Fibroblast of villous mesenchyme (primary cell): ENCODE measurements around the gene PDLIM5. TPM values are rescaled to one million over a fixed set of nuclear protein-coding genes. Genes with fewer than 3 reads are reported as not detected.

Experiments used
- DNase-seq: peaks from one replicate; pipeline ENCODE4 v3.0.0-alpha.2; 2010; ENCODE audit warnings: low read depth
- H3K4me3 ChIP-seq: 2 replicates; pipeline ENCODE4 v1.5.1; 2011; ENCODE audit warnings: low read depth, mild to moderate bottlenecking, low read length
- total RNA-seq: library from RNA; depleted of rRNA; stranded (reverse); fragments of >200 nt; gene quantifications from 2 replicates; pipeline ENCODE4 v1.2.3, GENCODE V29; 2012
- TF ChIP-seq, protein P1 (sequence below): IDR thresholded peaks from 2 replicates; pipeline ENCODE4 v1.5.1; 2012; ENCODE audit warnings: low read depth, mild to moderate bottlenecking, low read length; ENCODE audit not compliant: insufficient read depth

The PDLIM5 gene
- total RNA-seq, 1 donor: 370 TPM

GRCh38 chr4:94536649-94537469 is 85.1 kb downstream of the PDLIM5 start:
- no peak overlapping the region for H3K4me3 ChIP-seq
- DNase-seq: no peak
- TF ChIP-seq, protein P1, sequence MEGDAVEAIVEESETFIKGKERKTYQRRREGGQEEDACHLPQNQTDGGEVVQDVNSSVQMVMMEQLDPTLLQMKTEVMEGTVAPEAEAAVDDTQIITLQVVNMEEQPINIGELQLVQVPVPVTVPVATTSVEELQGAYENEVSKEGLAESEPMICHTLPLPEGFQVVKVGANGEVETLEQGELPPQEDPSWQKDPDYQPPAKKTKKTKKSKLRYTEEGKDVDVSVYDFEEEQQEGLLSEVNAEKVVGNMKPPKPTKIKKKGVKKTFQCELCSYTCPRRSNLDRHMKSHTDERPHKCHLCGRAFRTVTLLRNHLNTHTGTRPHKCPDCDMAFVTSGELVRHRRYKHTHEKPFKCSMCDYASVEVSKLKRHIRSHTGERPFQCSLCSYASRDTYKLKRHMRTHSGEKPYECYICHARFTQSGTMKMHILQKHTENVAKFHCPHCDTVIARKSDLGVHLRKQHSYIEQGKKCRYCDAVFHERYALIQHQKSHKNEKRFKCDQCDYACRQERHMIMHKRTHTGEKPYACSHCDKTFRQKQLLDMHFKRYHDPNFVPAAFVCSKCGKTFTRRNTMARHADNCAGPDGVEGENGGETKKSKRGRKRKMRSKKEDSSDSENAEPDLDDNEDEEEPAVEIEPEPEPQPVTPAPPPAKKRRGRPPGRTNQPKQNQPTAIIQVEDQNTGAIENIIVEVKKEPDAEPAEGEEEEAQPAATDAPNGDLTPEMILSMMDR: no peak

DNA sequence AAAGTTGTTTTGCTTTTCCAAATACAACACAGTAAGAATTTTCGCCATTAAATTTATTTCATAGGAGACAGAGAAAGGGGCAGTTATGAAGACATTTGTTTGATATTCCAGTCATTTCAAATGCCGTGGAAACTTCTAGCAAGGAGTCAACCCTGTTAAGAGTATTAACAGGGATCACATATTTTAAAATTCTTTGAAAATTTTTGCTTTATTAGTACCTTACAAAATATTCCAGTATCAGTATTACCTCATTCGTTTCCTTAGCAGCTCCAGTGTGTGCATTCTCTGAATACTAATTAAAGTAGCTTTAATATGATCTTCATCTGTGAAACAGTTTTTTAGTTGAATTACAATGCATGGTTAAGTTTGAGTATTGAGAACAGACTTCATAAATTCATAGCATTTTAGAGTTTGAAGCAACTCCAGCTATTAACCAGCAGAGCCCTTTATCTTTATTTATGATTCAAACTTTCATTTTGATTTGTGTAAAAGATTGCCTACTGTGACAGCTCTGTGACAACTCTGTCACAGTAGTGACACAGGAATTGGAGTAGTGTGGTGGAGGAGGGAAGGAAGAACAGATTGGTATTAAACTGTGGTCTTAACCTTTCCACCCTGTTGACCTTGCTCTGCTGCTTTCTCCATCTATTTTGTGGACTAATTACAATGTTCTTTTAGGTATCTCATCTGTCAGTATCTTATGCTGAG is 86.3 kb downstream of the PDLIM5 start:
- DNase-seq: no peak
- TF ChIP-seq, protein P1: no peak
- no peak overlapping the region for H3K4me3 ChIP-seq

GRCh38 chr4:94540476-94540875 is 88.7 kb downstream of the PDLIM5 start:
- no peak for DNase-seq
- TF ChIP-seq, protein P1: no peak
- H3K4me3 ChIP-seq: no peak overlapping the region

GRCh38 chr4:94544811-94545210 is 93.1 kb downstream of the PDLIM5 start:
- DNase-seq: no peak
- TF ChIP-seq, protein P1: no peak
- H3K4me3 ChIP-seq: no peak overlapping the region

- peak; percentile 75 for DNase-seq
- TF ChIP-seq, protein P1: no peak
- no peak overlapping the region for H3K4me3 ChIP-seq
These were observed 93.6 kb downstream of the PDLIM5 start for GRCh38 chr4:94545296-94545695.

GRCh38 chr4:94546949-94547348 is 95.2 kb downstream of the PDLIM5 start:
- H3K4me3 ChIP-seq: no peak overlapping the region
- TF ChIP-seq, protein P1: no peak
- no peak for DNase-seq
